Measurements from ENCODE around the gene AVPR2. TPM values are rescaled to one million over a fixed set of nuclear protein-coding genes. Genes with fewer than 3 reads are reported as not detected.
A peak's percentile ranks its signal among the peaks of the same experiment; 100 is the strongest.

Gene AVPR2
- total RNA-seq, 1 experiment from 2014 or later, result not detected

DNA sequence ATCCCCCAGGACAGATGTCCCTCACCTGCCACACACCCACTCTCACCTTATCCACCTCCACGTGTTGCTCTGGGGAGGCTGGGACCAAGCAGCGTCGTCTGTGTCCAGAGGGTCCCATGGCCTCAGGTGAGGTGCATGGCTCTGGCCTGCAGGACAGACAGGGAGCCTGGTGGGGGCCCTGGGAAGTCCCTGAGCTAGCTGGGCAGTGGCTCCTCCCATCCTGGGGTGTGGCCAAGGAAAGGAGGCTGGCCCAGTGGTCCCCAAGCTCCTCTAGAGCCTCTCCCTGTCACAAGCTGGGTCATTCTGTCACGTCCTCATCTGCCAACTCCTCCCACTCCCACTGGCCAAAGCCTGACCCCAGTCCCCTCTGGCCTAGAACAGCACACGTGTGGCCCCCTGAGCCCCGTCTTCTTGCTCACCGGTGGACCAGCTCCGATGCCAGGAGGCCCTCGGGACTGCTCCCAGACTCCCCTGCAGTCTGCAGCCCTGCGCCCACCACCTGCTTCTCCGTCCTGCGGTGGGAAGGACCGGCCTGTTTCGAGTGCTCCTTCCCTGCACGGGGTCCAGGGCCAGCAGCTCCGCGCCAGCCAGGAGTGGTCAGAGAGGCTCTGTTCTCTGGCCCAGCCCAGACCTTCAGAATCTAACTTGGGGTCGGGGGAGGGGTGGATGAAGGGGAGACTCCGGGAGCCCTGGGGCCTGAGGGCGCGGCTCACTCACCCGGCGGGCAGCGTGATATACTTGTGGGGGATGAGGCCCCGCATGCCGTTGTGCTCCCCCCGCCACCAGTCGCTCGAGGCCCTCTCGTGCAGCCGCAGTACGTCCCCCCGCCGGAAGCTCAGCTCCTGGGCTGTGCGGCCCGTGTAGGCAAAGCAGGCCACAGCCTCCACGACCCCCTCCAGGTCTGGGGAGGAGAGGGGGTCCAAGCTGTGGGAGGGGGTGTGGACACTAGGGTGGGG, 4.8 kb downstream of the AVPR2 start:
- Histone ChIP-seq H3K4me3 (ENCODE audit: insufficient read depth, low read depth, low read length) (no peak overlapping the region), H3K36me3 (replicated peaks; ENCODE audit: control insufficient read depth, insufficient read depth, low read length) (no peaks in the 10 kb centered on the region; the same call in 1 of the 2 replicates), H3K27me3 (ENCODE audit: control insufficient read depth, insufficient read depth, low read length) (no peaks in the 10 kb centered on the region)
- peak; percentile 86 for DNase-seq

DNA sequence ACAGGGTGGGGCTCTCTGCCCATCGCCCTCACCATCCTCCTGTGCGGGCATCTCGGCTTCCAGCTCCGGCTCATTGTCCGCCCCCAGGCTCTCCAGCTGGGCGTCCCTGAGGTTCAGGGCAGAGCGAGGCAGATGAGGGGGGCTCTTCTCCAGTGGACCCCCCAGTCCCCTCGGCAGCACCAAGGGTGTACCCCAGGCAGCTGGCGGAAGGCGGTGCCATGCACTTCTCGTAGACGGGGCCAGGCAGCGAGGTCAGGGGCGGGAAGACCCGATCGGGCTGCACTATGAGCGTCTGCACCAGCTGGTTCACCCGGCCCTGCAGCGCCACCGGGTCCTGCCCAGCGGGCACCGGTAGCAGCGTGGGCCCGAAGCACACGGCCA, 5.5 kb downstream of the AVPR2 start:
- Histone ChIP-seq H3K4me3 (ENCODE audit: insufficient read depth, low read depth, low read length) (no peak overlapping the region), H3K27me3 (ENCODE audit: control insufficient read depth, insufficient read depth, low read length) (no peaks in the 10 kb centered on the region), H3K36me3 (replicated peaks; ENCODE audit: control insufficient read depth, insufficient read depth, low read length) (no peaks in the 10 kb centered on the region; the same call in 1 of the 2 replicates)
- DNase-seq, result no peak

DNA sequence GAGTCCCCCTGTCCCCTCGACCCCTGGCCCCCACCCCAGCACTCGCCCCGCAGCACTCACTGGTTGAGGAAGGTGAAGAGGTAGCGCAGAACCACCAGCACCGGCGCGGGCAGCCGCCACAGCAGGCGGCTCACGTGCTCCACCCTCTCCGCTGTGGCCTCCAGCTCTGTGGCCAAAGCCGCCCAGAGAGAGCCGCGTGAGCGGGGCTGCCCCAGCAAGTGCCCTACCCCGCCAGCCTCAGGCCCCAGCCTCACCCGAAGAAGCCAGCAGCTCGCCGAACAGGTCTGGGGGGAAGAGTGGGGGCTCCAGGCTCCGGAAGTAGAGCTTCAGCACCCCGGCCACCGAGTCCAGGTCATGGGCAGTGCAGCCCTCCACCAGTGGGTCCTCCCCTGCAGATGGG, 6.0 kb downstream of the AVPR2 start:
- DNase-seq, result no peak
- no peaks in the 10 kb centered on the region; the same call in 1 of the 2 replicates for H3K36me3 ChIP-seq (replicated peaks; ENCODE audit: control insufficient read depth, insufficient read depth, low read length)

DNA sequence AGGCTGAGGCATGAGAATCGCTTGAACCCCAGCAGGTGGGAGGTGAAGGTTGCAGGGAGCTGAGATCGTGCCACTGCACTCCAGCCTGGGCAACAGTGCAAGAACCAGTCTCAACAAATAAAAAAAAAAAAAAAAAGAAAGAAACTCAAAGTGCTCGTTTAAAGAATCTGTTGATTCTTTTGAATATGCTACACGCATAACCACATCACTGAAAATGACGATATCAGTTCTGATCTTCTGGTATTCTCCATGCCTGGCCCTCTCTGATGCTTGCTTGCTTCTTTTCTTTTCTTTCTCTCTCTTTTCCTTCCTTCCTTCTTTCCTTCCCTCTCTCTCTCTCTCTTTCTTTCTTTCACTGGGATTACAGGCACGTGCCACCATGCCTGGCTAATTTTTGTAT, 7.3 kb downstream of the AVPR2 start:
- Histone ChIP-seq H3K36me3 (replicated peaks; ENCODE audit: control insufficient read depth, insufficient read depth, low read length) (no peaks in the 10 kb centered on the region; the same call in 1 of the 2 replicates), H3K27me3 (ENCODE audit: control insufficient read depth, insufficient read depth, low read length) (no peaks in the 10 kb centered on the region), H3K4me3 (ENCODE audit: insufficient read depth, low read depth, low read length) (no peak overlapping the region)
- no peak for DNase-seq

More for the DNA sequence above, 6.0 kb downstream of the AVPR2 start:
- no peak overlapping the region for H3K4me3 ChIP-seq (ENCODE audit: insufficient read depth, low read depth, low read length)
- no peaks in the 10 kb centered on the region for H3K27me3 ChIP-seq (ENCODE audit: control insufficient read depth, insufficient read depth, low read length)

DNA sequence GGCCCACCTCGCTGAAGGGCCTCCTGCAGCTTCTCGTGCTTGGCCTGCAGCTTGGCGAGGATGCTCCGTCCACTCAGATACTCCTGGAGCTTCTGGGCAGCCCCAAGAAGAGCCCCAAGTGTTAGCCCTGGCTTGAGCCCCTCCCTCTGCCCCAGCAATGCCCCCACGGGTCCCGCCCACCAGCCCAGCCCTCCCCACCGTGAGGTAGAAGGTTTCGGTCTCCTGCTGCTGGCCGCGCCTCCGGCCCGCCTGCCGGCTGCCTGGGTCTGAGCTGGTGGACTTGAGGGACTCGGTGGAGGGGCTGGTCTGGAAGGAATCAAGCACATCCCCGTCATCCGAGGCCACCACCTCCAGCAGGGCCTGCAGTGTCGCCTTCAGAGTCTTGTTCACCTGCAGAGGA, 8.7 kb downstream of the AVPR2 start:
- Histone ChIP-seq H3K4me3 (ENCODE audit: insufficient read depth, low read depth, low read length) (no peak overlapping the region), H3K27me3 (ENCODE audit: control insufficient read depth, insufficient read depth, low read length) (no peaks in the 10 kb centered on the region), H3K36me3 (replicated peaks; ENCODE audit: control insufficient read depth, insufficient read depth, low read length) (no peaks in the 10 kb centered on the region; the same call in 1 of the 2 replicates)
- DNase-seq, result no peak

DNA sequence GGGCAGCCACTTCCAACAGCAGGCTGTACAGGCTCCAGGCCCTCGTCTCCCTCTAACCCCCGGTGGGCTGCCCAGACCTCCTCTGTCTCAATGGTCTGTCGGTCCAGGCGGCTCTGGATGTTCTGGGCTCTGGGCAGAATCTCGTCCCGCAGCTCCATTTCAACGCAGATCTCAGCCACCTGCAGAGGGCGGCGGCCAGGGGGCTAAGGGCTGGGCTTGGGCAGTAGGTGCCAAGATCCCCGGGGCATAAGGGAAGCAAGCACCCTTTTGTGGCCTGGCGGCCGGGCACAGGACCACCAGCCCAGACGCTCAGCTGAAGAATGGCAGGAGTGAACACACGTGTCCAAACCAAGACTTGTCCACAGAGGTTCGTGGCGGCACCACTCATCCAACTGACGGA, 9.2 kb downstream of the AVPR2 start:
- Histone ChIP-seq H3K4me3 (ENCODE audit: insufficient read depth, low read depth, low read length) (no peak overlapping the region), H3K36me3 (replicated peaks; ENCODE audit: control insufficient read depth, insufficient read depth, low read length) (peaks cover 1% of the 10 kb centered on the region; the same call in 1 of the 2 replicates), H3K27me3 (ENCODE audit: control insufficient read depth, insufficient read depth, low read length) (no peaks in the 10 kb centered on the region)
- DNase-seq, result no peak

DNA sequence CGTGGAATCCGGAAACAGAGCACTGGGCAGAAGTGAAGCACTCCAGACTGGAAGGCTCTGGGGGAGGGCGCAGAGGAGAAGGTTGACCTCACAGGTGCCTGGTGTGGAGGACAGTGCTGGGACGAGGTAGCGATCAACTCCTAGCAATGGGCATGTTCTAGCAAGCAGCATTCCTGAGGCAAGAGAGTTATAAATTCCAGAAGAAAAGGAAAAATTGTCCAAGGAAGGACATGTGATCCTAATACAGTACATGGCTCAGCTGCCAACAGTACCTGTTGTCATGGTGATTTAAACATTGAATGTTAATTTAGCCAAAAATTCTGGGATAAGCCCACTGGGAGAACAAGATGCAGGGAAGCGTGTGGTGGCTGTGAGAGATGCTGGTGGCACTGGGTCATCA, 13.4 kb downstream of the AVPR2 start:
- Histone ChIP-seq H3K36me3 (replicated peaks; ENCODE audit: control insufficient read depth, insufficient read depth, low read length) (peaks cover 1% of the 10 kb centered on the region; the same call in 1 of the 2 replicates), H3K4me3 (ENCODE audit: insufficient read depth, low read depth, low read length) (no peak overlapping the region), H3K27me3 (ENCODE audit: control insufficient read depth, insufficient read depth, low read length) (no peaks in the 10 kb centered on the region)
- DNase-seq, result no peak

DNA sequence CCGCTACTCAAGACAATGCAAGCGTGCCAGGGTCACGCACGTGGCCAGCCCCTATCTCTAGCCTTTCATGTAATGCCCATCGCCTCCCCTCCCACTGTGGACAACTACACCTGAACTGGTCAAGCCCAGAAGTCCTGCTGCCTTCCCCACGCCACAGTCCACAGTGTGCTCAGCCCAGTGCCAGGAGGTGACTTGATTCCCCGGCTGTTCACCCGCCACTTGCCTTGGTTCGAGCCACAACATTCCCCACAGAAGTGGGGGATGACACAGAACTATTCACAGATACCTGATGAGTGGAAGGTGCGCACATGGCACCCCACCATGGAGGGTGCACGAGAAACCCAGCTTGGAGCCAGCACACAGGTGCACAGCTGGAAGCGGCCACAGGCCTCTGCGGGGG, 14.8 kb downstream of the AVPR2 start:
- H3K27me3 ChIP-seq (ENCODE audit: control insufficient read depth, insufficient read depth, low read length), result no peaks in the 10 kb centered on the region
- no peak for DNase-seq
- peaks cover 1% of the 10 kb centered on the region; the same call in 1 of the 2 replicates for H3K36me3 ChIP-seq (replicated peaks; ENCODE audit: control insufficient read depth, insufficient read depth, low read length)
- H3K4me3 ChIP-seq (ENCODE audit: insufficient read depth, low read depth, low read length), result no peak overlapping the region

DNA sequence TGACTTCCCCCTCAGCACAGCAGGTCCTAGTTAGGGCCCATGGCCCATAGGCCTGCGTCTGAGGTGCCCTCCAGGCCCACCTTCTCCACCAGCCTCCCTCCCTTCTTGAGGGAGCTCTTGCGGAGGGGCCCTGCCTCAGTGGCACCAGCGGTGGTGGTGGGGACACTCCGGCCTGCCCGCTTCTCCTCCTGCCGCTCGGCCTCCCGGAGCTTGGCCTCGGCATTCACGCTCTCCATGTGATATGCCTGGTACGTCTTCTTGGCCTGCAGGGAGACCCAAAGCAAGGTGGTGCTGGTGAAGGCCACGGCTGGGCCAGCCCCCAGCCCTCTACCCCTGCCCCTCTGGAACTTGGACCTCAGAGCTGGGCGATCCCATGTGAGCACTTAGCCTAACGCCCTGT, 16.1 kb downstream of the AVPR2 start:
- Histone ChIP-seq H3K36me3 (replicated peaks; ENCODE audit: control insufficient read depth, insufficient read depth, low read length) (peaks cover 1% of the 10 kb centered on the region; the same call in 1 of the 2 replicates), H3K4me3 (ENCODE audit: insufficient read depth, low read depth, low read length) (no peak overlapping the region), H3K27me3 (ENCODE audit: control insufficient read depth, insufficient read depth, low read length) (no peaks in the 10 kb centered on the region)
- DNase-seq, result no peak

DNA sequence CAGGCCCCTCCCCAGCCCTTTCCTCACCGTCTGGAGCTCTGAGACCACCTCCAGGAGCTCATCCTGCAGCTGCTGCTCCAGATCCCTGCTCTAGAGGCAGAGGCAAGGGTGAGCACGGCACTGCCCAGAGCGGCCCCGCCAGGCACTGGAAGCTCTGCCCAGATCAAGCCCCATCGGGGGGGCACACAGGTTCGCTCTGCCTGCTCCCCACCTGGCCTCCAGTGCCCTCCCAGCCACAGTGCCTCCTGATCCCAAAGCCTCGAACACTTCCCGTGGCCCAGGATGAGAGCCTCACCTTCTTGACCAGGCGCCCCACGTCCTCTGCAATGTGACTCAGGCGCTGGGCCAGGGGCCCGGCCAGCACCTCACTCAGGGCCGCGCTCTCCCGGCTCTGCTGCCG, 16.6 kb downstream of the AVPR2 start:
- H3K4me3 ChIP-seq (ENCODE audit: insufficient read depth, low read depth, low read length), result no peak overlapping the region
- H3K36me3 ChIP-seq (replicated peaks; ENCODE audit: control insufficient read depth, insufficient read depth, low read length), result peaks cover 1% of the 10 kb centered on the region; the same call in 1 of the 2 replicates
- no peak for DNase-seq
- H3K27me3 ChIP-seq (ENCODE audit: control insufficient read depth, insufficient read depth, low read length), result no peaks in the 10 kb centered on the region

DNA sequence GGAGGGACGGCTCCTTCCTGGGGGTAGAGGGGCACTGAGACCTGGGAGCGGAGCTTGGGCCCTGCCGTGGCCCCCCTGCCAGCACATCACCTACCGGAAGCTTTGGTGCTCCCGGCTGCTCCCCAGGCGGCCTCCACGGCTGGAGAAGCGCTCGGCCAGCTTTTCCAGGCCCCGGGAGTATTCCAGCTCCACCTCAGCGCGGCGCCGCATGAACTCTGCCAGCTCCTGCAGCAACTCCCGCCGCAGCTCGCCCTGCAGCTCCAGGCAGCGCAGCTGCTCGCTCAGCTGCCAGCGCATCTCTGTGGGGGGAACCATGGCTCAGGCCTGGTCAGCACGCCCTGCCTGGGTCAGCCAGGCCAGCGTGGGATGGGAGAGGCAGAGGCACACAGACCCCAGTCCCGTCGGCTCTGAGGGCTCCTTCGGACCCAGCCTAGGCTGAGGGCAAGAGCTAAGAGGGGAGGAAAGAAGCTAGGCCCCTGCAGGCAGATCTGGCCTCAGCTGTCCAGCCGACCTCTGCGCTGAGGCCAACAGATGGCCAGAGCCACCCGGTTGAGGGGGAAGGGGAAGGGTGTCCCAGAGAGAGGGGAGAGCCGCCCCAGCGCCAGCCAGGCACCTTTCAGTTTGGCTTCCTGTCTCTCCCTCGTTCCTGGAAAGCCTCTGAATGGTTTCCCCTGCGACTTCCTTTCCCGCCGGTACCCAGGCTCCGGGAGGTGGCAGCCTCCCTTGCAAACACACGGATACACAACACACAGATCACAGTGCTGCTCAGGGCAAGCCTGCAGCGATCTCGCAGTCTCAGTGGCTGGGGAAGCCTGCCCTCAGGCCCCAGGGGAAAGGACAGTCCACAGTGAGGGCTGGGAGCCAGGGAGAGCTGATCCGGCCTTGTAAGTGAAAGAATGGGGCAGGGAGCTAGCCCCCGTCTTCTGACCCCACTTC, 17.3 kb downstream of the AVPR2 start:
- no peak overlapping the region for H3K4me3 ChIP-seq (ENCODE audit: insufficient read depth, low read depth, low read length)
- no peaks in the 10 kb centered on the region for H3K27me3 ChIP-seq (ENCODE audit: control insufficient read depth, insufficient read depth, low read length)
- H3K36me3 ChIP-seq (replicated peaks; ENCODE audit: control insufficient read depth, insufficient read depth, low read length), result peaks cover 1% of the 10 kb centered on the region; the same call in 1 of the 2 replicates
- DNase-seq, result no peak

DNA sequence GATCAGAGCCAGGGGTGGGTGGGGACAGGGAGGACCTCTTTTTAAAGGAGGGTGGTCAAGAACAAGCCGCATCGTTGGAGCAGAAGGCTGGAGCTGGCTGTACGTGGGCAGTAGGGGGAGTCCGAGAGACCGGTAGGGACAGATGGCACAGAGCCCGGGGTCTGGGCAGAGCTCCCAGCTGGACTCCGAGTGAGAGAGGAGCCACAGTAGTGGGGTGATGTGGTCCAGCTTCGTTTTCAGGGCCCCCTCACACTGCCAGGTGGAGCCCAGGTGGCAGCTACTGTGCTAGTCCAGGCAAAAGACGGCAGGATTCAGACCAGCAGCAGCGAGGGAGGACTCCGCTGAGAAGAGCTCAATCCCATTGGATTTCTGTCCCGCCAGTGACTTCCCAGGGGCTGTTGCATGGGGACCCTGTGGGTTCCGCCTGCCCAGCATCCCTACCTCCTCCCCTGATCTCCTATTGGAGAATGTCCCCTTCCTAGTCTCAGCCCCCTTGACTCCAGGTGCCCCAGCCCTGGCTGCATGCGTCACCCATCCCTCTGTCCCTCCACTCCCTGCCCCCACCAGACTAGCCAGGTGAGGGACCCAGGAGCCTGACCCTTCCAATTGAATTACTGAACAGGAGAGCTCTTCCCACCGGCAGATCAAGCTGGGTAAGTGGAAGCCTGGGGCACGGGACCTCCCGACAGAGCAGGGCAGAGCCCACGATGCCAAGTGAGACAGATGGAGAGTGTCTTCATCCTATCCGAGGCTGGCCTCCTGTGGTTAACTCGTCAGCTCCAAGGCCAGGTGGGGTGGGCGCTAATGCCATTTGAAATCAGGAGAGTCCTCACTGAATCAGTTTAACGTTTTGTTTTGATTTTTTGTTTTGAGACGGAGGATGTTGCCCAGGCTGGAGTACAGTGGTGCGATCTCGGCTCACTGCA, 18.7 kb downstream of the AVPR2 start:
- Histone ChIP-seq H3K27me3 (ENCODE audit: control insufficient read depth, insufficient read depth, low read length) (no peaks in the 10 kb centered on the region), H3K4me3 (ENCODE audit: insufficient read depth, low read depth, low read length) (no peak overlapping the region), H3K36me3 (replicated peaks; ENCODE audit: control insufficient read depth, insufficient read depth, low read length) (0 out of 2 replicates have a peak, but pooled peaks cover 1% of the 10 kb centered on the region)
- DNase-seq, result peak; percentile 78

DNA sequence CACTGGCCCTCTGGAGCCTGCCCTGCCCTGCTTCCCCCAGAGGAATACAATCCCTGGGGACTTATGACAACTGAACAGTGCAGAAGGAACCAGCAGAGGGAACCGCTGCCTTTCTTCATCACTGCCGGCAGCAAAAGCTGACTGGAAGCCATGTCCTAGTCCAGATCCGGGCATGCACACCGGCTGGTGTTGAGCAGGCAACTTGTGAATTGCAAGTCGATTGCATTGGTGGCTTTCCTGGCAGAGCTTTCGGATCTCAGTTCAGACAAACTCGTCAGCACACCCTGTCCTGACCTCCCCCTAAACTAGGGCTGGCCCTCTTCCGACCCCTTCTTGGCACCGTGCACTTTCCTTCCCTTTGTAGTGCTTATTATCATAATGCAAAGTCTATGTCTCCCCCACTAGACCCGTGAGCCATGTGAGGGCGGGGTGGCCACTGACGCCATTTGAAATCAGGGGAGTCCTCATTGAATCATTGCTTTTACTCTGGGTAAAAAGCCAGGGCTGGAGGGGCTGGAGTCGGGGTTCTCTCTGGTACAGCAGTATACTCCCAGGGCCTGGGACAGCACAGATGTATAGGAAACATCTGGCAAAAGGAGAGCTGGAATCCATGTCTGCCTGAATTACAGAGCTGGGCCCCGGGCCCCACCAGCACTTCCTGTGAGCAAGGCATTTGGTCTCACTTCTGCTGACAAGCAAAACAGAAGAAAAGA, 19.8 kb downstream of the AVPR2 start:
- Histone ChIP-seq H3K4me3 (ENCODE audit: insufficient read depth, low read depth, low read length) (no peak overlapping the region), H3K36me3 (replicated peaks; ENCODE audit: control insufficient read depth, insufficient read depth, low read length) (no peaks in the 10 kb centered on the region; the same call in 1 of the 2 replicates), H3K27me3 (ENCODE audit: control insufficient read depth, insufficient read depth, low read length) (no peaks in the 10 kb centered on the region)
- DNase-seq, result no peak
